Pancreas (tissue), 10 donors: Measurements from ENCODE around the gene ABCD3. TPM values are rescaled to one million over a fixed set of nuclear protein-coding genes. Genes with fewer than 3 reads are reported as not detected.
"Not testable (repeated sequence)": the region's sequence is repeated elsewhere in the genome, so short reads cannot be mapped to it uniquely, and the experiment has no call there.

Experiments used
- ATAC-seq, 4 donors: fragments of 200-7000 bp; cut with Tn5 transposase; one replicate each; pipeline versions ENCODE4 v1.8.0 to v1.9.1; 2020; ENCODE audit warnings: mild to moderate bottlenecking in 4 of 4, moderate library complexity in 4 of 4
- DNase-seq, 6 donors: peaks; one replicate each; pipeline ENCODE4 v3.0.0-alpha.2; 2020
- FAIRE-seq: peaks from 2 replicates; lab custom pipeline; 2012; peaks lifted over from hg19 to GRCh38; lab: Jason Lieb, UNC
- H3K27ac ChIP-seq, 4 donors: fragments of 200-600 bp; sonication (generic); 1 replicate in 3 of 4; 2 replicates in 1 of 4; pipeline versions ENCODE4 v1.5.0 to v1.8.0; 2020
- H3K27me3 ChIP-seq, 4 donors: fragments of 200-600 bp; one replicate each; pipeline ENCODE4 v1.8.0; 2021
- H3K36me3 ChIP-seq, 3 donors: fragments of 200-600 bp; sonication (generic) in 1 of 3; one replicate each; pipeline versions ENCODE4 v1.5.0 to v1.8.0; 2020 to 2021
- H3K4me1 ChIP-seq, 3 donors: fragments of 200-600 bp; one replicate each; pipeline ENCODE4 v1.8.0; 2021
- H3K4me3 ChIP-seq, 4 donors: fragments of 200-600 bp; sonication (generic) in 2 of 4; one replicate each; pipeline versions ENCODE4 v1.5.0 to v1.8.0; 2020 to 2021
- H3K9me3 ChIP-seq, 4 donors: fragments of 200-600 bp; one replicate each; pipeline ENCODE4 v1.8.0; 2021
- WGBS, 2 donors: extraction: QIAGEN DNeasy Blood & Tissue Kit; methylation state at CpG; one replicate each; pipeline ENCODE4 v1.1.7; 2013; 5-methylcytosine and 5-hydroxymethylcytosine counted together
- intact Hi-C, 3 donors: fragments of 100-400 bp; cut with DNase I; formaldehyde crosslinking; loops; one replicate each; pipeline versions ENCODE4 v1.11.1 to v1.14.2; 2022
- polyA plus RNA-seq, 2 donors: library from polyadenylated mRNA; stranded (reverse); fragments of 200-250 nt; gene quantifications; one replicate each; pipeline ENCODE4 v1.2.3, GENCODE V29; 2013
- total RNA-seq, 6 donors: library from RNA; stranded (reverse); fragmentation: NEBNext Ultra II Directional in 4 of 6; extraction: Animal tissue kit (Norgen Biotek cat#: 25700) in 4 of 6; gene quantifications; one replicate each; pipeline versions ENCODE4 v1.2.1 to v1.2.4, GENCODE V29; 2021 to 2023
- TF ChIP-seq, protein P1 (sequence below), 4 donors: fragments of 200-600 bp; sonication (generic) in 3 of 4; IDR thresholded peaks; one replicate each; pipeline versions ENCODE4 v1.5.0 to v1.8.0; 2021; ENCODE audit warnings: antibody characterized with exemption in 4 of 4
- donor health status: healthy with polysubstance abuse.
- donor health status: DM: no; HTN: no; CAD: no; lungs with moderate emphysema.
- donor health status: DM: no; HTN: no; CAD: no.
- donor health status: control.
- donor health status: control.
- donor health status: Bipolar disorder and iron deficiency.
- donor health status: DM: yes; HTN: yes; CAD: no.
- donor health status: DM: no; HTN: no; CAD: no.
- donor health status: DM: no; HTN: no; CAD: no.
- donor health status: DM: yes; HTN: yes; CAD: no.

Gene ABCD3
- 10 to 100 TPM; 26.1 to 35.8 (median 33.5) TPM for total RNA-seq
- polyA plus RNA-seq: 10 to 100 TPM; 11.7 to 29.0 TPM

DNA sequence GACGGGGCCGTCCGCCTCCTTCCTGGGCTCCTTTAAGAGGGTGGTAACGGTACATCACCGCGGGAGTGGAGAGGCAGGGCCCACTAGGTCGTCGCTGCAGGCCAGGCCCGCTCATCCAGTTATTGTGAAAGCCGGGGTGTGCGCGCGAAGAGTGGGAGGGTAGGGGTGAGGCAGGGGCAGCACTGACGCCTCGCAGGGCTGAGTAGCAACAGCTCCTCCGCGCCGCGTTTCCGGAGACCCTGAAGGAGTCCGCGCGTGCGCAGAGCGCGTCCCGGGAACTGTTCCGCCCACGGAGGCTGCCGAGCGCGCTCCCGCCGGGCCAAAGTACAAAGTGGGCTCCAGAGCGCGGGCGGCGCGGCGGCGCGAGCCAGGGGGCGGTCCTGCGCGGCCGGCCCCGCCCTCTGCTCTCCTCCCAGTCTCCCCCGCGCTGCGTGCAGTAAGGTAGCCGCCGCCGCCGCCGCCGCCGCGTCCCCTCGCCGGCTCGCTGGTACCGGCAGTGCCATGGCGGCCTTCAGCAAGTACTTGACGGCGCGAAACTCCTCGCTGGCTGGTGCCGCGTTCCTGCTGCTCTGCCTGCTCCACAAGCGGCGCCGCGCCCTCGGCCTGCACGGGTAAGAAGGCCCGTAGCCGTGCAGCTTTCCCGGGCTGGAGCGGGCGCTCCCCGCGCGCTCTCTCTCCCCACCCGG, at the start of gene ABCD3:
Gene ABCD3, plus strand, starts transcription at position 412 of the 686 bp plus-strand sequence. Its CDS starts 90 bp downstream, at position 502.
- H3K36me3 ChIP-seq: no peaks in the 10 kb centered on the region
- H3K27ac ChIP-seq: peak within 1 kb of the TSS; percentile 80 to 97 (median 90)
- no peaks in the 10 kb centered on the region for H3K9me3 ChIP-seq
- ATAC-seq (peak; percentile 92 to 97 (median 95)), FAIRE-seq (no peak), DNase-seq (peak; percentile 96 to 99 (median 98))
- H3K4me3 ChIP-seq: peak within 1 kb of the TSS; percentile 68 to 98 (median 87)
- WGBS, 2 donors: 0% methylated on average over 46 to 84 of the region's 84 CpGs
- TF ChIP-seq, protein P1, sequence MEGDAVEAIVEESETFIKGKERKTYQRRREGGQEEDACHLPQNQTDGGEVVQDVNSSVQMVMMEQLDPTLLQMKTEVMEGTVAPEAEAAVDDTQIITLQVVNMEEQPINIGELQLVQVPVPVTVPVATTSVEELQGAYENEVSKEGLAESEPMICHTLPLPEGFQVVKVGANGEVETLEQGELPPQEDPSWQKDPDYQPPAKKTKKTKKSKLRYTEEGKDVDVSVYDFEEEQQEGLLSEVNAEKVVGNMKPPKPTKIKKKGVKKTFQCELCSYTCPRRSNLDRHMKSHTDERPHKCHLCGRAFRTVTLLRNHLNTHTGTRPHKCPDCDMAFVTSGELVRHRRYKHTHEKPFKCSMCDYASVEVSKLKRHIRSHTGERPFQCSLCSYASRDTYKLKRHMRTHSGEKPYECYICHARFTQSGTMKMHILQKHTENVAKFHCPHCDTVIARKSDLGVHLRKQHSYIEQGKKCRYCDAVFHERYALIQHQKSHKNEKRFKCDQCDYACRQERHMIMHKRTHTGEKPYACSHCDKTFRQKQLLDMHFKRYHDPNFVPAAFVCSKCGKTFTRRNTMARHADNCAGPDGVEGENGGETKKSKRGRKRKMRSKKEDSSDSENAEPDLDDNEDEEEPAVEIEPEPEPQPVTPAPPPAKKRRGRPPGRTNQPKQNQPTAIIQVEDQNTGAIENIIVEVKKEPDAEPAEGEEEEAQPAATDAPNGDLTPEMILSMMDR (IDR thresholded peaks at IDR 0.05): no peak
- no peaks in the 10 kb centered on the region for H3K27me3 ChIP-seq
- intact Hi-C loops: no loop called here
- H3K4me1 ChIP-seq: peaks cover 3 to 42% (median 27%) of the 10 kb centered on the region in 3 donors

DNA sequence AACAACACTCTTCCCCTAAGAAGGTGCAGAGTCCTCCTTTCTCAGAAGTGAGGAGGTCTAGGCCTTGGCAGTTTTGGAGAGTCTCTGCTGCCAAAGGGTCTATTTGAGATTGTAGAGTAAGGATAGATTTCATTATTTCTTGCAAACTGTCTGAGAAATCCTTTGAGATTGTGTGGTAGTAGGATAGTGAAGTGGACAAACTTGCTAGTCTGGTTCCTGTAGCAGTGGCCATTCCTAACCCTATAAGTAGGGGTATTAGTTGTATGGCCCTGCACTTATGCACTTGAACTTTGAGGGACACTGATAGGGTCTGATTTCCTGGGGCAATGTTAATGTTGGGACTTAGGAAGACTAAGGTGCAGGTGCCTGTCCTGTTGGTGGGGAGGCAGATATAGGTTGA, 45.4 kb upstream of the ABCD3 start:
- not testable (repeated sequence) for FAIRE-seq, DNase-seq

DNA sequence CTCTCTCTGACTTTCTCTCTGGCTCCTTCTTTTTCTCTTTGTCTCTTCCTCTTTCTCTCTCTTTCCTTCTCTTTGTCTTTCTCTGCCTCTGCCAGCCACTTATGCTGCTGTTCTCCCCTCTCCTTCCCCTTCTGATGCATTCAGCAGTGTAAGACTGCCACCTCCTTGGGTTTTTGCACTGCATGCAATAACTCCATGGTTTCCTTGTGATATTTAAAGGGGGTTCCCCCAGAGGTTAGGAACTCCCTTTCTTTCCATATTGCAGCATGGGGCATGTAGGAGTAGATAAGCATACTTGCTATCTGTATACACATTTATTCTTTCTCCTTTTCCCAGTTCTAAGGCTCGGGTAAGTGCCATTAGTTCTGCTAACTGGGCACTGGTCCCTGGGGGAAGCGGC, 44.9 kb upstream of the ABCD3 start:
- H3K36me3 ChIP-seq, intact Hi-C loops, H3K9me3 ChIP-seq, H3K4me3 ChIP-seq, H3K27ac ChIP-seq, DNase-seq, ATAC-seq, H3K4me1 ChIP-seq, H3K27me3 ChIP-seq, FAIRE-seq: not testable (repeated sequence)
- WGBS, 2 donors: 45 to 82% methylated on average over 2 of the region's 2 CpGs

More for the DNA sequence above, 45.4 kb upstream of the ABCD3 start:
- H3K4me1 ChIP-seq, H3K27ac ChIP-seq, ATAC-seq, intact Hi-C loops, H3K27me3 ChIP-seq, H3K4me3 ChIP-seq, H3K36me3 ChIP-seq, H3K9me3 ChIP-seq: not testable (repeated sequence)

DNA sequence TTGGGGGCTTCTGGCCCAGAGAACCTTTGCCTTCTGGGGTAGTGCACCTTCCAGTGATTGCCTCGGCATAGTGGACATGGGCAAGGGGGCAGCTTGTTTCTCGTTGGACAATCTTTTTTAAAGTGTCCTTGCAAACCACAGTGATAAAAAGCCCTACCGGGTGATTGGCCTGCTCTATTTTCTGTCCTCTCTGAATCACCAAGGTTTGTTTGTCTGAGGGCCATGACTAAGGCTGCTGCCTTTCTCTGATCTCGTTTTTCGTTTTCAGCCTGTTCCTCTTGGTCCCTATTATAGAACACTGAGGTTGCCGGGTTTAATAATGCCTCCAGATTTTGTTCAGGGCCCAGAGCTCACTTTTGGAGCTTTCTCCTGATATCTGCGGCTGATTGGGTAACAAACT, 42.5 kb upstream of the ABCD3 start:
- intact Hi-C loops, H3K27ac ChIP-seq, DNase-seq, ATAC-seq, H3K9me3 ChIP-seq, H3K4me3 ChIP-seq, H3K36me3 ChIP-seq, H3K27me3 ChIP-seq, FAIRE-seq, H3K4me1 ChIP-seq: not testable (repeated sequence)
- WGBS, 2 donors: 62 to 72% methylated on average over 7 of the region's 7 CpGs

DNA sequence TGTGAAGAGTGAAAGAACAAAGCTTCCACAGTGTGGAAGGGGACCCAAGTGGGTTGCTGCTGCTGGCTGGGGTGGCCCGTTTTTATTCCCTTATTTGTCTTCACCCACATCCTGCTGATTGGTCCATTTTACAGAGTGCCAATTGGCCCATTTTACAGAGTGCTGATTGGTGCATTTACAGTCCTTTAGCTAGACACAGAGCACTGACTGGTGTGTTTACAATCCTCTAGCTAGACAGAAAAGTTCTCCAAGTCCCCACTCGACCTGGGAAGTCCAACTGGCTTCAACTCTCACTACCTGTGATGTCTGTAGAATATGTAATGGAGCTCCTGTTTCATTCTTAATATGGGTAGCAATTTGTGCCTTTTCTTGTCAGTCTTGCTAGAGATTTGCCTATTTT, 39.7 kb upstream of the ABCD3 start:
- DNase-seq, H3K9me3 ChIP-seq, H3K27ac ChIP-seq, H3K4me3 ChIP-seq, H3K36me3 ChIP-seq, ATAC-seq, intact Hi-C loops, FAIRE-seq, H3K27me3 ChIP-seq: not testable (repeated sequence)
- 53 to 62% methylated on average over 2 of the region's 2 CpGs for WGBS, 2 donors
- H3K4me1 ChIP-seq: peaks cover 19 to 30% (median 22%) of the 10 kb centered on the region in 3 donors

DNA sequence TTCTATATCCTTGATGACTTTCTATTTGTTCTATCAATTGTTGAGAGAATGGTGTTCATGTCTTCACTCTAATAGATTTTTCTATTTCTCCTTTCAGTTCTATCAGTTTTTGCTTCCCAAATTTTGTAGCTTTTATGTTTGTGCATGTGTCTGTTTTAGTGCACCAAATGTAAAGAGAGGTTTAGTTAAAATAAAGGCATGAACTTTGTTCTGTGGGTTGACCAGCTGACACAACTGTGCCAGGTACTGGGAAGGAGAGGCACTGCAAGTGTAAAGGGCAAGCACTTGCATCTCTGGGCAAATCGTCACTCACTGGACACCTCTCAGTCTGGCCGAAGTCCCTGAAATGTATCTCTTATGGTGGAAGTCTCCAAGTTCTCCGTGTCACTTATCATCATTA, 38.6 kb upstream of the ABCD3 start:
- TF ChIP-seq, protein P1 (IDR thresholded peaks at IDR 0.05): no peak
- H3K36me3 ChIP-seq: no peaks in the 10 kb centered on the region
- no peak overlapping the region for H3K4me3 ChIP-seq
- H3K9me3 ChIP-seq: no peaks in the 10 kb centered on the region
- WGBS, 2 donors: 33 to 35% methylated on average over 3 of the region's 3 CpGs
- ATAC-seq (no peak), FAIRE-seq (no peak), DNase-seq (no peak)
- intact Hi-C loops: no loop called here
- no peaks in the 10 kb centered on the region for H3K27me3 ChIP-seq
- H3K4me1 ChIP-seq: peaks cover 28 to 38% (median 28%) of the 10 kb centered on the region in 3 donors
- no peak overlapping the region for H3K27ac ChIP-seq

DNA sequence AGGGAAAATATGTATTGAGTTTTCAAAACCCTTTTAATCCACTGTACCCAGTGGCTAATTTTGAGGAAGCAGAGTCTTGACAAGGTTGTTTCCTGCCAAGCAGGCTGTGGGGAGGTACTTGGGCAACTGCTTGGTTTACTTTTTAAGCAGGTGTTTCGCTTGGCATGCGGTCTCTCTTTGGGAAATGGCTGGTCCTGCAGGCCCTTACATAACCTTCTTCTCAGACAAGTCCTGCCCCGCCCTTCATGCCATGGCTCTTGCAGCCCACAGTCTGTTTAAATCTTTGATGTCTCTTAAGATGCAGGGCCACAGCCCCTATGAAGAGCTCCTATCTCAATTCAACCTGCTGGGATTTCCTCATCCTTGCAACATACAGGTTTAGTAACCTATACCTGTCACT, 36.0 kb upstream of the ABCD3 start:
- intact Hi-C loops: no loop called here

More for the DNA sequence above, 36.0 kb upstream of the ABCD3 start:
- peaks cover 39 to 58% (median 46%) of the 10 kb centered on the region in 3 donors for H3K4me1 ChIP-seq
- WGBS, 2 donors: 19 to 20% methylated on average over 3 of the region's 3 CpGs
- ATAC-seq: peak; percentile 65 to 78 (median 72)
- H3K4me3 ChIP-seq: no peak overlapping the region
- TF ChIP-seq, protein P1 (IDR thresholded peaks at IDR 0.05): no peak
- H3K27me3 ChIP-seq: no peaks in the 10 kb centered on the region
- peak overlapping the region; percentile 12 to 74 (median 48) for H3K27ac ChIP-seq
- no peaks in the 10 kb centered on the region for H3K36me3 ChIP-seq
- no peaks in the 10 kb centered on the region for H3K9me3 ChIP-seq
- DNase-seq: peak; percentile 56 to 89 (median 76)
- no peak for FAIRE-seq
